ENCODE results near the gene RAPGEF5.

RAPGEF5 gene

DNA sequence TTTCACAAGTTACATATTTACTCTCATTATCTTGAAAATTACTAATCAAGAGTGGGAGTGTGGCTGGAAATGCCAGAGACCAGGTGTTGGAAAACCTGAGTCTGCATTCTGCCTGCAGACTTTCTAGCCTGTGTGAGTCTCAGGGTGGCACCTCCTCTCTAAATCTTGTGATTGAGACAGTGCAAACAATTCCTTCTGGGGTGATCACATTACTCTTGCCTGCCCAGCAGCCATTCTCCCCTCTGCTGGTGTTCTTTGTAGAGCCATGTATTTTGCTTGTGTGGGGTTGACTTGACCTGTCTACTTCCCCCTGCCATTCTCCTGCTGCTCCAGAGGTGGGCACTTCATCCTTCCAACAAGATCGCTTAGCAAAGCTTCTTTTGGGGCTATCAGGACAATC, 101.1 kb downstream of the RAPGEF5 start:
- DNase-seq, result no peak

GRCh38 chr7:22255342-22255741, 101.6 kb downstream of the RAPGEF5 start:
- no peak for DNase-seq

GRCh38 chr7:22252936-22253536, 103.9 kb downstream of the RAPGEF5 start:
- no peak for DNase-seq

DNA sequence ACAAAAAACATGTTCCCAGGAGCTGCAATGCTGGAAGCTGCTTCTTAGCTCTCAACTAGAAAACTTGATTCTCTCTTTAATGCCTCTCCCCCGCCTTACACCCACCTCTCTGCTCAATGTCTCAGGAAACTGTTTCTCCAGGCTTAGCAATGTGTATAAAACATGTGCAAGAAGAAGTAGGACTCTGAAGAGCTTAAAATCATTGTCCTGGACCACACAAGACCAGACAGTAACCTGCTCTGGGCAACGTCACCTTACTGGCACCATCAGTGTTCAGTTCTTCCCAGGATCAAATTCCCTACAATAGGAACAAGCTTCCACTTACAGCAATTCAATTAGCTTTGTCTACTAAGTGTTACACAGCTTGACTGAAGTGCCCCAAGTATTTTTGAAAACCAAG, 104.9 kb downstream of the RAPGEF5 start:
- DNase-seq, result no peak

DNA sequence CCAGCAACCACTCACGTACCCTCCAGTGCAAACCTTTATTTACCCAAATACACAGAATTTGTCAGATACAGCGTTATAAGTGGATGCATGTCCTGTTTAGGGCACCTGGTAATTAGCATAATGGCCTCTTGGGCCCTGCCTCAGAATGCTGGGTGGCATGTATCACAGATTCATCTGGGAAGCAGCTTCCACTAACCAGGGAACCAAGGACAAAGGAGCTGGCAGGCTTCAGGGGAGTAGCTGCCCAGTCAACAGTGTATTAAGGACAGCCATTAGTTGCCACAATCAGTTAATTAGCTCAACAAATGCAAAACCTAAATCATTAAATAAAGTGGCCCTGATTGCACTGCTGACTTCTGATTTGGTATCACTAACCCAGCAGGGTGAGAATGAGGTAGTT, 105.7 kb downstream of the RAPGEF5 start:
- DNase-seq, result no peak

DNA sequence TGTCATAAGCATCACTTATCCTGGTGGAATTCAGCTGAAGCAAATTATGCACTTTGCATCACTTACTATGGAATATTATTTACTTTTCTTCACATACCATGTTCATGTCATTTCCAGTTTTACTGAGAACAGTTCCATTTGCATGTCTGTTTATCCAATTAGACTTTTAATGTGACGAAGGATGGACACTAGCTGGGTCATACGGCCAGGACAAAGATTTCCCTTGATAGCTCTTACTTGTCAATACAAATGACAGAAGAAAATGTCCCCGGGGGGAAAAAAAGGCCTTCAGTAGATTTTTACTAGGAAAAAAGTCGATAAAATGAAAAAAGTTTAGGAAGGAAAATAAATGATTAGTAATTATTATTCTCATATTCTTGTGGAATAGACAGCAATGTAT, 106.6 kb downstream of the RAPGEF5 start:
- DNase-seq, result no peak

DNA sequence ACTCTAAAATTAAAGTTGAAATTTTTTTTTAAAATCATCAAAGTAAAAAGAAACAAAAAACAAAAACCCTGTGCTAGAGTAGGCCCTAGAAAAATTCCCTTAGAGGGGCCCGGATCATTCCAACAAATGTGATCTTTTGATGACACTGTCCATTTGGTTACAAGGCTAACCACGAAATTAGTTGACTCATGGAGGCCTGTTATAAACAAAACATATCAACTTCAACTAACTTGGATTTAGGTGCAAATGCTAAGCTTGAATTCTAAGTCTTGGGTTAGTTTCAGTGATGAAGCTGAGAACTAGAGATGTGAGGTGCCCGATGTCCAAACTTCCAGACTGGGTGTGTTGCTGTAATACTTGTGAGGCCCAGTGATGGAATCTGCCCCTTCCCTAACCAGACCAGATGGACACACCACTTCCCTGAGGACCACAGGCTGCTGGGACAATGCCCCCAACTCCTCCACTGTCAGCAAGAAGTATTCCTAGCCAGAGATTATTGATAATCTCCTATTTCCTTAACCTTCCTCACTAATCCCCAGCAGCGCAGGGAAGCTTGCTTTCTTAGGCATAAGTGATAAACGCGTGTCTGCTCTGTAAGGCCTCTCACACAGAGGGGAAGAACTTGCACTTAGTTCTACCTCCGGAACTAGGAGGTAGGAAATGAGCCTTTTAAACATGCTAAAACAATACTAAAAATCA, 108.7 kb downstream of the RAPGEF5 start:
- no peak for DNase-seq

GRCh38 chr7:22241805-22242390, 115.1 kb downstream of the RAPGEF5 start:
- no peak for DNase-seq

- DNase-seq, result no peak
Observed at GRCh38 chr7:22240904-22241571, 115.9 kb downstream of the RAPGEF5 start.

DNA sequence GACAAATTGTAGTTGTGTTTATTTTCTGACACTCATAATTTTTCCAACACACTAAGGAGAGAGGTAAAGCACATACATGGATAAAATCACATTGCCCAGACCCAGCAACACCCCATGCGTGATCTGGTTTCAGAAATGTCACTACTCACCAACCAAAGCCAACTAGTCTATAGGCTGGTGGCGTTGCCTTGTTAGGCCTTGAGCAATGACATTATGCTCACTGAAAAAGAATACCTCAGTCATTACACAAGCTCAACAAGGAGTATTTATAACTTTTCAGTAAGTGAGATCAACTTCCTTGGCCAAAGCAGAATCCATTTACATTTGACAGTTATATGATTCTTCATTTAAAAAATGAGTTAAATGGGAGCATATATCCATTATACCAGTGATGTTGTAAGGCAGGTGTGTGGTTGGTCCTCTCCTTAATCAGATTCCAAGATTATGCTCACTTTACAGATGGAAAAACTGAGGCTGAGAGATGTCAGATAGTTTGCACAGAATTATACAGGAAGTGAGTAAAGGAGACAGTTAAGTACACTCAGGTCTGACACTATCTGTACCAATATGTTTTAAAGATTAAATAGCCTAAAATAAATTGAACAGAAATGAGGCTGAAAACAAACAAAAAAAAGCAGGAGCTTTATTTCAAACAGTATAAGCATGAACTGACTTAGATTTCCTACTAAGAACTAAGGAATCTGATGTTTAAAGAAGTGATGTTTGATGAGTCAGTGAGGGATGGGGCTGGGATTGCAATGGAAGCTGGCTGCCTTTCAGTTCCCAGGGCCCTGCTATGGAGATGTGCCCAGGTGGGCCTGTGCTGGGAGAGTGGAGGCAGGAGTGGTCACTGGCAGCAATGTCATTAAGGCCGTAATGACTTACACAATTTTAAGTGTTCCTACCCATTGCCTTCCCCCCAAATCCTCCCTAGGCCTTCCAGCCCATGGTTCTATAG, 118.3 kb downstream of the RAPGEF5 start:
- DNase-seq, result no peak

- no peak for DNase-seq
Observed at GRCh38 chr7:22235134-22235533, 121.8 kb downstream of the RAPGEF5 start.

- DNase-seq, result no peak
Observed at GRCh38 chr7:22234227-22234626, 122.7 kb downstream of the RAPGEF5 start.

- DNase-seq, result no peak
Observed at GRCh38 chr7:22231806-22232205, 125.1 kb downstream of the RAPGEF5 start.

- DNase-seq, result no peak
Observed at GRCh38 chr7:22231141-22231540, 125.8 kb downstream of the RAPGEF5 start.

DNA sequence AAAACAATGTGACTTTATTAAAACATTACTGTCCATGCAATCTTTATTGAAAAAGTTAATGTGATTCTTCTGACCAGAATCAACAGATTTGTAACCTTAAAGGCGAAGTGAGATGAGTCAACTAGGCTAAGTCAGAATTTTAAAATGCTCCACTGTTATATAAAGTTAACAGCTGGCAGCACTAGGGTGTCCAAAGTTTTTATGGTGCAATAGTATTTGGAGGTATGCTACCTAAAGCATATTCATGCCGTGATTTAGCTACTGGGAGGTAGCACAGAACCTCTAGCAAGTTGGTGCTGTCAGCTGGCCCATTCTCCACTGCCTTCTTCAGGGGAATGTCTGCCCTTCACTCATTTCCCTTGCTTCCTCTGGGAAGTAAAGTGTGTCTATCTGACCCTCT, 126.7 kb downstream of the RAPGEF5 start:
- DNase-seq, result no peak

GRCh38 chr7:22229148-22229547, 127.8 kb downstream of the RAPGEF5 start:
- no peak for DNase-seq

DNA sequence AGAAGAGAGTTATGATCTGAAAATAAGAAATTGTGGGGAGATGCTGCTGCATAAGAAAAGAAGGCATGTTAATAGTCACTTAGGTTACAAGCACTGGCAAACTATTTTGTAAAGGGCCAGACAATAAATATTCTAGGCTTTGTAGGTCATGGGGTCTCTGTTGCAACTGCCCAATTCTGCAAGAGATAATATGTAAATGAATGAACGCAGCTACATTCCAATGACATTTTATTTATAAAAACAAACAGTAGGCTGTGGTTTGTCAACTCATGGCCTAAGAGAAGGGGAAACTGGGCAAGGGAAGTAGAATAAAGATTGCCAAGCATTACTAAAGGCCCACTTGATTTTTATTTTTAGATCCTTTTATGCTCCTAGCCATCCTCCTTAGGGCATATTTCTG, 133.1 kb downstream of the RAPGEF5 start:
- no peak for DNase-seq

- DNase-seq, result no peak
Observed at GRCh38 chr7:22220941-22221340, 136.0 kb downstream of the RAPGEF5 start.

- DNase-seq, result no peak
Observed at GRCh38 chr7:22219739-22220493, 137.0 kb downstream of the RAPGEF5 start.

- DNase-seq, result no peak
Observed at GRCh38 chr7:22219036-22219435, 137.9 kb downstream of the RAPGEF5 start.

- no peak for DNase-seq
Observed at GRCh38 chr7:22216832-22217475, 140.0 kb downstream of the RAPGEF5 start.

All from T1000 (cell line).